Posterior cingulate gyrus (tissue), 11 donors: Measurements from ENCODE around the gene IDI2.
"Not testable (repeated sequence)": the region's sequence is repeated elsewhere in the genome, so short reads cannot be mapped to it uniquely, and the experiment has no call there.

ENCODE experiments used
- DNase-seq, 10 donors: peaks; one replicate each; pipeline versions ENCODE4 v3.0.0 to v3.0.0-alpha.2; 2020 to 2021; ENCODE audit warnings: mixed read lengths in 3 of 10
- intact Hi-C: fragments of 100-400 bp; cut with DNase I; formaldehyde crosslinking; loops from one replicate; pipeline ENCODE4 v1.15.1; 2023

The IDI2 gene

DNA sequence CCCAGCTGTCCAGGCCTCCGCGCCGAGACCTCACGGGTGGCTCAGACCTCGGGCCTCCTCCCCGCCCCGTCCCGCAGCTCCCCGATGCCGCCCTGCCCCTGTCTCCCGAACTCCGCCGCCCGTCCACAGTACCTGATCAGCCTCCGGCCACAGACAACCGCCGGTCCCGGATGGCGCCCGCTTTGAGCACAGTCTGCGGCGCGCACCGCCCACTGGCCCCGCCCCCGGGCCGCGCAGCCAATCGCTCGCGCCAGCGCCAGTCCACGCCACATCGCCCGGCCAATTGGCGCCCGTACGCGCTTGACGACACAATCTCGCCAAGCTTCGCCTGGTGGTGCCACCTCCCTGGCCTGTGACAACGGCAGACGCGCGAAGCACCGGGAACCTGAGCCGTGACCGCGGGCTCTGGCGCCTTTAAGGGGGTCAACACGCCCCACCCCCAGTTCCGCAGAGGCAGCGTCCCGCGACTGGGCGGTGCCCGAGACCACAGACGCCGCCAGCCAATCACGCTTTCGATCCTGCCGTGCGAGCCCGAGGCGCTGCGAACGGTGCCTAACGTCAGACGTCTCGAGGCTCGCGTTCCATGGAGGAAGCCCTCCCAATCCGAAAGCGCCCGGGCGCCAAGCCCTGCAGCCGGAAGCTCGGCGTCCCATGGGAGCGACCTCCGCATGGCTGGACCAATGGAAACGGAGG is 23.2 kb upstream of the IDI2 start, which contains the start of gene IDI1:
Gene IDI1, minus strand, starts transcription at position 388 of the 693 bp plus-strand sequence. Its CDS starts 116 bp downstream, at position 272.
- peak; percentile 94 to 100 (median 98) for DNase-seq
- intact Hi-C loops, result loop anchor here (2.0 kb wide), 1 partner anchor 116 kb away; no protein-coding TSS in a partner anchor

DNA sequence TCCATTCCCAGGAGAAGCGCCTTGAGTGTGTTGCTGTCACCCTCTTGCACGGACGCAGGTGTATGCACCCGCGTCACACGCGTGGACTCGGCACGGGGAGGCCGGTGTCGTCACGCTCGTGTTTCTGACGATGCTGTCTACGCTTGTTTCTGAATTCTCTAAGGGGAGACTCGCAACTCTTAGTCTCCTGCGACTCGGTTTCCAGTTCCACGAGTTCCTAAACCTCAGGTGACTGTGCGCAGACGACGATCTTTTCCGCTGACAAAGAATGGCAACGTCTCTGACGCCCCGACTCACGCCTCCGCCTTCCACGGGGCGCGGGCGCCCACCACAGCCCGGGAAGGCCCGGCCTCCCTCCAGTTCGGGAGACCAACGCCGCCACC is 22.7 kb upstream of the IDI2 start:
- intact Hi-C loops, result loop anchor here (2.0 kb wide), 1 partner anchor 116 kb away; no protein-coding TSS in a partner anchor
- DNase-seq, result peak in 8 of 10 donors; percentile 17 to 87 (median 55)

DNA sequence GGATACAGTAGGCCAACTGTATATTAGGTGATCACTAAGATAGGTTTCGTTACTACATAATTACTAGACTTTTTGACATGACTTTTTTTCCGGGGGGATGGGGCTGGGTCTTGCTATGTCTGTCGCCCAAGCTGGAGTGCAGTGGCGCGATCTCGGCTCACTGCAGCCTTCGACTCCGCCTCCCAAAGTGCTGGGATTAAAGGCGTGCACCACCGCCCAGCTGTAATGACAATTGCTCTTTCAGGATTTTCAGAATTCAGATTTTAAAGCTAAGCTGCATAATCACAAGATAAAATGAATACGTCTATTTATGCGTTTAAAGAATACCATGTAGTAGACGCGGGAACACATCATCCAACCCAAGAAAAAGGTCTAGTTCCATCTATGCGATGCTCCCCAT is 22.3 kb upstream of the IDI2 start:
- intact Hi-C loops, result loop anchor here (2.0 kb wide), 1 partner anchor 115 kb away; no protein-coding TSS in a partner anchor
- DNase-seq, result peak in 1 of 10 donors; percentile 77

DNA sequence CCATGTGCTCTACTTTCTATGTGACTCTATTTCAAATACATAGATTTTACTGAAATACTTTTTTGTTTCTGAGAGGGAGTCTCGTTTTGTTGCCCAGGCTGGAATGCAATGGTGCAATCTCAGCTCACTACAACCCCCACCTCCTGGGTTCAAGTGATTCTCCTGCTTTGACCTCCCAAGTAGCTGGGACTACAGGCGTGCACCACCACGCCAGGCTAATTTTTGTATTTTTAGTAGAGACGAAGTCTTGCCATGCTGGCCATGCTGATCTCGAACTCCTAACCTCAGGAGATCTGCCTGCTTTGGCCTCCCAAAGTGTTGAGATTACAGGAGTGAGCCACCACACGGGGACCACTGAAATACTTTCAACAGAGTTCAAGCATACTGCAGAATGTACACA is 19.8 kb upstream of the IDI2 start:
- intact Hi-C loops, result no loop called here
- DNase-seq, result no peak

DNA sequence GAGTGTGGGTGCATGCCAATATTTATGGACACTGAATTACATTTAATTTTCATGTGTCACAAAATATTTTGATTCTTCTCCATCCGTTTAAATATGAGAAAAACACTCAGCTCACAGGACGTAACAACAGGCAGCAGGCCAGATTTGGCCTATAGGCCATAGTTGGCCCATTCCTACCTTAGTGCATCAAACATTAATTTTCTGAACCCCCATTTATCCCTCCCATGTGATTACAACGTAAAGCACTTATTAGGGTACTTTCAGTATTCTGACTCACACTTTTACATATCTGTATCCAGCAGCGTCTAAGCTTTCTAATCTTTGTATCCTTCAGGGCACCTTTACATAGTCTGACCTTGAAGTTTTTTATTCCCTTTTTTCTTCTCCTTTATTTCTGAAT is 19.3 kb upstream of the IDI2 start:
- intact Hi-C loops, result no loop called here
- DNase-seq, result no peak

DNA sequence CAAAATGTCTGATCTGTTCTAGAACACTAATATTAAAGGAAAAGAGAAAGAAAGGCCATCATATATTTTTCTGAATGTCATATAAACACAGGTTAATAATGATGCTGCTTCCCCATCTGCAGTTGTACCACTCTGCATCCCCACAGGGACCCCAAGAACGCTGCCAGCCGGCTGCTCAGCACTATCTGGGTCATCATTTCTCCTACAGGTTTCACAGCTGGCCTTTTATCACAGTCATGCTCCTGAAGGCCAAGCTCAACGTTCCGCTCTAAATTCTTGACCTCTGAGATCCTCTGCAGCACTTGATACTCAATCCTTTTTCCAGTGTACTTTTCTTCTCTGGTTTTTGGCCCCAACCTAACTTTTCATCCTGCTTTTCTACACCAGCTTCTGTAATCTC is 18.5 kb upstream of the IDI2 start:
- intact Hi-C loops, result no loop called here

DNA sequence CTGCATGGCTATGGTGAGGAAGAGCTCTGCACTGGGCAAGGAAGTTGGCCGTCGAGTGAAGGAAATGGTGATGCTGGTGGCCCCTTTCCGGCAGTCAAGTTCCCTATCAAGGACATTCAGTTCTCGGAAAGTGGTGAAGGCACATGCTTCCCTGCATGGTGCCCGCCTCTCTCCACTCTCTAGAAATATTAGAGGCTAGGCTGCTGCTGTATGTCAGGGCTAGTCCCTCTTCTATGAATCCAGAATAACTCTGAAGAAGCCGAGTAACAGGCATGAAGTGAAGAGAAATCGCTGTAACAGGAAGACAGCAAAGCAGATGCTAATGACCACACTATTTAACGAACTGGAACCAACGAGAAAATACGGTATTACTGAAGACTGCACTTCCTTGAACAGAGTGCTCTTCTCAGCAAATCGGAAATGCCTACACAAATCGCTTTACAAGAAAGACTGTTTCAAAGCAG is 17.9 kb upstream of the IDI2 start:
- intact Hi-C loops, result no loop called here
- DNase-seq, result no peak

More for the DNA sequence above, 18.5 kb upstream of the IDI2 start:
- no peak for DNase-seq

DNA sequence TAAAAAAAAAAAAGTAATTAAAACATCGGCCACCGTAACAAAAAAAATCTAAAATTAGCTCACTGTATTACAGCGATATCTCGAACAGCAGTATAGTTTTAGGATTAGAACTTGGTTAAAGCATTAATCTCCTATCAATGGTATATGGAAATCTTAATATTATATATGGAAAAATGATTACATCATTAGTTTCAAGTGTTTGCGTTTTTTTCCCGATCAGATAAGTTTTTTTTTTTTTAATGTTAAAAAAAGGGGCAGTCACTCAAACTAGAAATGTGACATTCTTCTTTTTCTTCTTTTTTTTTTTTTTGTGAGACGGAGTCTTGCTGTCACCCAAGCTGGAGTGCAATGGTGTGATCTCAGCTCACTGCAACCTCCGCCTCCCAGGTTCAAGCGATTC is 15.9 kb upstream of the IDI2 start:
- intact Hi-C loops, result no loop called here
- DNase-seq, result no peak

DNA sequence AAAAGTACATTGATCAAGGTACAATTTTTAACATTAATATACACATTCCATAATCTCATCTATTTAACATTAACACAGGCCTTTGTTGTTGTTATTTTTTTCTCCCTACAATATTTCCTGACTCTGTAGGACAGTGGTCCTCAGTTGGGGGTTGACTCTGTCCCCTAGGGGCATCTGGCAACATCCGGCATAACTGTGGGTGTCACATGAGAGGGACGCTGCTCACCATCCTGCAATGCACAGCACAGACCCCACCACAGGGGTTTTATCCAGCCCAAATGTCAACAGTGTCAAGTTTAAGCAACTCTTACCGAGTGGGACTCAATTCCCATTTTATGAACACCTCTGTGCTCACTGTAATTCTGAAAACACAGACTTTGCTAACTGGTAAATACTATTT is 14.5 kb upstream of the IDI2 start:
- intact Hi-C loops, result no loop called here
- no peak for DNase-seq

DNA sequence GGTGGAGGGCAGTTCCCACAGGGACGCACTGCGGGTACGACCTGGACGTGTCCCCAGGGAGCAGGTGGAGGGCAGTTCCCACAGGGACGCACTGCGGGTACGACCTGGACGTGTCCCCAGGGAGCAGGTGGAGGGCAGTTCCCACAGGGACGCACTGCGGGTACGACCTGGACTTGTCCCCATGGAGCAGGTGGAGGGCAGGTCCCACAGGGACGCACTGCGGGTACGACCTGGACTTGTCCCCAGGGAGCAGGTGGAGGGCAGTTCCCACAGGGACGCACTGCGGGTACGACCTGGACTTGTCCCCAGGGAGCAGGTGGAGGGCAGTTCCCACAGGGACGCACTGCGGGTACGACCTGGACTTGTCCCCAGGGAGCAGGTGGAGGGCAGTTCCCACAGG is 13.1 kb upstream of the IDI2 start:
- intact Hi-C loops, DNase-seq: not testable (repeated sequence)

DNA sequence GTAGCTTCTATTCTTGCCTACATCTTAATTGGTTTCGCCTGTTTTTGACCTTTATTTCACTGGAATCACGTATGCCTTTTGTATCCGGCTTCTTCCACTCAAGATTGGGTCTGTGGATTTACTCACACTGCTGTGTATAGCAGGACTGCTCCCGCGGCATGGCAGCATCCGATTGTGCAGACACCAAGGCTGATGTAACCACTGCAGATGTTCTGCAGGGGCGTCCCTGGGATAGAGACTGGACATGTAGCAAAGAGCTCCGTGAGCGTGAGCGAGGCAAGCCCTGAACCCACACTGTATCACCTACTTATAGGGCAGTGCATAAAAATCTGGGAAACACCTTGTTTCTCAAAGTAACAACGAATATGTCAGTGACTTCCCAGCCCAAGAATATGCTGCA is 11.4 kb upstream of the IDI2 start:
- DNase-seq, result peak in 4 of 10 donors; percentile 32 to 95 (median 62)
- intact Hi-C loops, result no loop called here

DNA sequence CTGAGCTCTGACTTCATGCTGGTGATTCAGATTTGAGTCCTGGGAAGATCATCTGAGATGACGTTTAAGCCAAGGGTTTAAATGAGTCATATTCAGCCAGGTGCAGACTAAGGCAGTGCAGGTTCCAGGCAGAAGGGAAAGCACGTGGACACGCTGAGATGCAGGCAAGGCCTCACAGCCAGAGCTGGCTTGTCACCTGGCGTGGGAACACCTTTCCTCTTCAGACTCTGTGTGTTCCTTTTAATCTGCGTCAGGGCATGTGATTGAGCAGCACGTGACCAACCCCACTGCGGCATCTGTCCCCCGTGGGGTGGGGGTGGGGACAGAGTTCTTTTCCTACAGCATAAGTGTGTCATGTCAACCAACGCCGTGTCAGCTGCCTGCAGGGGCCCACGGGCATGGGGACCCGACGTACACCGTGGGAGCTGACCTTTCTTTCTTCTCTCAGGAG is 10.7 kb upstream of the IDI2 start:
- intact Hi-C loops, result no loop called here
- DNase-seq, result no peak

DNA sequence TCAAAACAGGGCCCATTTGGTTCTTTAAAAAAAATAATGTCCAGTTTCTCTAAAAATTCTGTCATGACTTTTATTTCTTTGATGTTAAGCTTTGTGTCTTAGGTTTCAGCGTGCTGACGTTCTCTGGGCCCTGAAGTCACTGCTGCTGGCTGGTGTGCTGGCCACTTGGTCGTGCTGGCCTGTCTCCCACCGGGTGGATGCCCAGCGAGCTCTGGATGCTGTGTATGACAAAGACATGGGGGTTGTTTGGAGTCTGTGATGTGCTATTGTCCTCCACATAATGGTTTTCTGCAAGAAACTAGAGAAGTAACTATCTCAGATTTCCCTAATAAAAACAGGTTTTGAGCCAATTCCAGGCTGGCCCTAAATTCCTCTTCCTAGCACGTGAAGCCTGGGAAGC is 9.5 kb upstream of the IDI2 start:
- peak in 9 of 10 donors; percentile 30 to 94 (median 56) for DNase-seq
- intact Hi-C loops, result no loop called here

DNA sequence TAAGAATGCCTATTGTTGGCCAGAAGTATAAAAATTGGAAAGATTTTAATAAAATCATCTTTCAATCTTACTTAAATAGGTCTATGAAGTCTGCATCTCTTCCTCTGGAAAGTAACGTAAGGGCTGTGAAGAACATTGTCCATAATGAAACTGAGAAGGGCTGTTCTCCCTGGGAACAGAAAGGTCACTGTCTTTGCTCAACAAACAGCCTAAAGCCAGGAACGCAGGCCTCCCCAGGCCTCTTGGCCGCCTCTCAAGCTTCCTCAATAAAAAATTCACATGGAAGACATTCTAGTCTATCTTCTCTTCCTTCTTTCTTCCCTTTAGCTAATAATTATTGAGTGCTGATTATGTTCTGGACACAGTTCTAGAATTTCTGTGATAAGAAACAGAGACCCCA is 9.1 kb upstream of the IDI2 start:
- DNase-seq, result peak in 1 of 10 donors; percentile 43

DNA sequence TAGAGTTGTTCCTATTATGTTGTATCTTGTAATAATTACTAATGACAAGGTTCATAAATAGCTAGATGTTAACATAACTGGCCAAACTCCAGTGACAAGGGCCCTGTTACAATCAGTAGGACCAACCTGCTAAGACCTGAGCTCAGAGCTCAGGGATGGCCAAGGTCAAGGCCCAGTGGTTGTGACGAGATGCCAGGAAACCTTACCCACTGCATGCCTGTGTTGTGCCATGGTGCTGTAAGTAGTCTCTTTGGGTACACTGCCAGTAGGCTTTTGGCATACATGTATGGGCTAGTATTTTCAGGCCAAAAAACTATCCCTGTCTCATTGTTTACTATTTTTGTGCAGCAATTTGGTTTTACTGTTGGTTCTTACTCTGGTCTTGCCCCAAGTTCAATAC is 7.9 kb upstream of the IDI2 start:
- intact Hi-C loops, result no loop called here
- no peak for DNase-seq

More for the DNA sequence above, 9.1 kb upstream of the IDI2 start:
- intact Hi-C loops, result no loop called here

DNA sequence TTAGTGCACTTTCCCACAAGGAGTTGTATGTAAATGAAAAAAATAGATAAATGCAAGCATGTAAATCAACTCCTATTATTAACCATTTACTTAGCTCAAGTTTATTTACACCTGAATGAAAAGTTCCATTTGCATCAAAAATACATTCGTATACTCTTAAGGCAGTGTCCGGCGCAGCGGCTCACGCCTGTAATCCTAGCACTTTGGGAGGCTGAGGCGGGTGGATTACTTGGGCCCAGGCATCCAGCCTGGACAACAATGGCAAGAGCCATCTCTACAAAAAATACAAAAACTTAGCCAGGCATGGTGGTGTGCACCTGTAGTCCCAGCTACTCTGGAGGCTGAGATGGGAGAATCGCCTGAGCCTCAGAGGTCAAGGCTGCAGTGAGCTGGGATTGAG is 4.2 kb upstream of the IDI2 start:
- intact Hi-C loops, result no loop called here
- DNase-seq, result no peak

DNA sequence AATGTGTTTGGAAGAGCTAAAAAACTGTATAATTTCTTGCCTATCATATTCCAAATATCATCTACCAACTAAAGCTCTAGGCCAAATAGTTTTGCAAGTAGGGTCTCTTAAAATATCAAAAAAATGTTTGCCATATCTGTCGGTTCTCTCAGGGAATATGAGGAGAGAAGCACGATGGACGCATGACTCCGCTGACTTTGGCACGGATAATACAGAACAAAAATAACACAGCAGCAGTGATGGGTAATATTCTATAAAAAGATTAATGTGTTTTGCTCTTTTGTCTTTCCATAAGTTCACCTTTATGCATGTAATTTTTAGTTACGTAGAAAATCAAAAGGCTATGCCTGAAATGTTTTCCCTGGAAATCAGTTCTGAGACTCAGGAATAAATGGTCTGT is 919 bp upstream of the IDI2 start:
- intact Hi-C loops, result no loop called here
- no peak for DNase-seq

DNA sequence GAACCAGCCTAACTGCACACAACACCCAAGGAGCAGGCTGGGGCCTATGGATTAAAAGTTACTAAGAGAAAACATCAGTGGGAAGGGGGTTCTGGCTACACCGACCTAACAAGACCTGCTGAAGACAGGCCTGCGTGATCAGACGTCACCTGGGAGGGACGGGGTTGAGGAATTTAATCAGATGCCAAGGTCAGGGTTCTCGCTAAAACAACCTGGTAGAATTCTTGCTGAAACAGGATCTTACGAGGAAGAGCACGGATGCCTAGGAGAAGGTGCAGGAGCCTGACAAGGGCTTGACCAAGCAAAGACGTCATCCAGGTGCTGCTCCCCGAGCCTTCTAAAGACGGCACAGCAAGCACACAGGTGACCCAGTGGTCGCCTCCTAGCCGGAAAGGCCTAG is 1.6 kb downstream of the IDI2 start:
- intact Hi-C loops, result no loop called here
- no peak for DNase-seq

DNA sequence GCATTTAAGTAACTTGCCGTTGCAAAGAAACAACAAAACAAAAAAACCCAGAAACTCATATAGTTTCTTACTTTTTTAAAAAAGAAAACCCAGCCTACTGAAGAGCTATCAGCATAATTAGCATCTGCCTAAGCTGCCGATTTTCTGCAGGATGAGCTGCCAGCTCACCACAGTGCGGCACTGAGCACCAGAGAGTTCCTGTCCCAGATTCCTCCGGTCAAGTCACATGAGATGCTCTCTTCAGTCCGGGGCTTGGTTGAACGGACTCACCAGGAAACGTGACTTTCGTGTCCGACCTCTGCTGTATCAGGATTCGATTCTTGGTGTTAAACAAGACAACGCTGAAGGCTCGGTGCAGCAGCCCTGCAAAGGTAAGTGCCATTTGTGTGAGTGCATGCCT is 3.2 kb downstream of the IDI2 start:
- intact Hi-C loops, result no loop called here

DNA sequence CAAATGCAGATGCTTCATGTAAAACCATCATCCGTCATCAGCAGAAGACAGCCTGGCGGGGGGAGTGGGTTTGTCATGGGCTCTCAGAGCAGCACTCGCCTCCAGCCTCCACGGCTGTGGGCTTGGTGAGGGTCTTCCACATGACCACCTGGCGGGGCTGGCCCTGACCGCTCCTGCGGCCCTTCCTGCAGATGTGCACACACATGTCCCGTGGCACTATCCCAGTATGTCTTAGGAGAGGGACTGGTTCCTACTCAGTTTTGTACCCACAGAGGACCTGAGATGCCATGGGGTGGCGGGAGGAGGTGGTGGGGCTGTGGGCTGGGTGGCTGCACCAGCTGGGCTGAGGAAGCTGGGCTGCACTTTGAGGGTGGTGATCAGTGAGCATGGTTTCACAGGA is 4.7 kb downstream of the IDI2 start:
- intact Hi-C loops, result no loop called here
- DNase-seq, result no peak

More for the DNA sequence above, 3.2 kb downstream of the IDI2 start:
- peak in 8 of 10 donors; percentile 27 to 96 (median 63) for DNase-seq

DNA sequence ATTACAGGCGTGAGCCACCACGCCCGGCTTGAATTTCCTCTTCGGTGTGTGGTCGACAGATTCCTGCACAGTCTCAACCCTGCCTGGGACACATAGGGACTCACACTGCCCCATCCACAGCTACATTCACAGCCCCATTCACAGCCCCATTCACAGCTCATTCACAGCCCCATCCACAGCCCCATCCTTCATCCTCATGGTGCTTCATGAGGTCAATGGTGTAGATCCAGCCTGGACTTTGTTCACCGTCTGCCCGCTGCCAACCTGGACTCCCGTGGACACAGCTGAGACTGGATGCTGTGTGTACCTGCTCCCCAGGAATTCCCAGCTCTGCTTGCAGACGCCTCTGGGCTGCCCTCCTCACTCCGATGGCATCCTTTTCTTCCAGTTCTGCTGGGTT is 5.2 kb downstream of the IDI2 start:
- DNase-seq, result no peak
- intact Hi-C loops, result no loop called here

DNA sequence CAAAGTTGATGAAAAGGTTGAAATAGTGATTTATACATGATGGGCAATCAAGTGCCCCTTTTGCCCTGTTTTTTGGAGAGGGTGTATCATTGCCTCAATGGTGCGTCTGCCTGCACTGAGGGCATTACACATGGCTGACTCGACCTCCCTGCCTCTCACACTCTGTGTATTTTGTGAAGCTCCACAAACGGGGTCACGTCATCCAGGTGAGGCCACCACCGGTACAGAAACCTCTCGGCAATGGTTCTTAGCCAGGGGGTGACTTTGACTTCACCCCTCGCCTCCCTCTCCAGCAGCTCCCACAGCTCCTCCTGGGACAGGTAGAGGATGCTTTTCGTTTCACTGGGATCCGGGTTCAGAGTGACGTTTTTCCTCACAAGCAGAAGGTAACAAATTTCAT is 6.3 kb downstream of the IDI2 start:
- intact Hi-C loops, result no loop called here
- DNase-seq, result no peak
